Bone marrow (tissue), 2 donors: ENCODE results near the gene CT45A5.
"Not testable (repeated sequence)": the region's sequence is repeated elsewhere in the genome, so short reads cannot be mapped to it uniquely, and the experiment has no call there.

Experiments used
- DNase-seq, 2 donors: peaks; one replicate each; lab custom pipeline; 2025; lab: John Stamatoyannopoulos, UW

Gene CT45A5, protein sequence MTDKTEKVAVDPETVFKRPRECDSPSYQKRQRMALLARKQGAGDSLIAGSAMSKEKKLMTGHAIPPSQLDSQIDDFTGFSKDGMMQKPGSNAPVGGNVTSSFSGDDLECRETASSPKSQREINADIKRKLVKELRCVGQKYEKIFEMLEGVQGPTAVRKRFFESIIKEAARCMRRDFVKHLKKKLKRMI

DNA sequence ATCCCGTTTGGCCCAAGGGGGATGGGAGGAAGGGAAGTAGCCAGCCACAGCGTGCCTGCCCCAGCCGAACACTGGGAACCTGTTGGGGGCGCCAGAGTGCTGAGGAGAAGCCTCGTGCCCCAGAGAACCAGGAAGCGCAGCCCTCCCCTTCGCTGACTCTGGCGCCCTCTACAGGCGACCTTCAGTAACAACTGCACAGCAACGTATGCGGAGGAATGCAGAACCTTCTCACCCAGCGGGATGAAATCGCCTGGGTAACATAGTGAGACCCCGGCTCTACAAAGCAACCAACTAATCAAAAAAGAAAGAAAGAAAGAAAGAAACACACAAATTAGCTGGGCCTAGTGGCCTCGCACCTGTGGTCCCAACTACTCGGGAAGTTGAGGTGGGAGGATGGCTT lies at the start of gene CT45A5:
TSS of gene CT45A5 (minus strand) at position 101 of the 400 bp plus-strand sequence. CDS start 3,774 bp downstream, outside the sequence.
- not testable (repeated sequence) for DNase-seq

DNA sequence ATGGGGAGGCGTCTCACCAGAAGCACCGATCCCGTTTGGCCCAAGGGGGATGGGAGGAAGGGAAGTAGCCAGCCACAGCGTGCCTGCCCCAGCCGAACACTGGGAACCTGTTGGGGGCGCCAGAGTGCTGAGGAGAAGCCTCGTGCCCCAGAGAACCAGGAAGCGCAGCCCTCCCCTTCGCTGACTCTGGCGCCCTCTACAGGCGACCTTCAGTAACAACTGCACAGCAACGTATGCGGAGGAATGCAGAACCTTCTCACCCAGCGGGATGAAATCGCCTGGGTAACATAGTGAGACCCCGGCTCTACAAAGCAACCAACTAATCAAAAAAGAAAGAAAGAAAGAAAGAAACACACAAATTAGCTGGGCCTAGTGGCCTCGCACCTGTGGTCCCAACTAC lies 34.6 kb upstream of the CT45A5 start, which contains the start of gene CT45A2:
TSS of gene CT45A2 (minus strand) at position 101 of the 400 bp plus-strand sequence. CDS start 3,747 bp downstream, outside the sequence.
- DNase-seq = not testable (repeated sequence)

DNA sequence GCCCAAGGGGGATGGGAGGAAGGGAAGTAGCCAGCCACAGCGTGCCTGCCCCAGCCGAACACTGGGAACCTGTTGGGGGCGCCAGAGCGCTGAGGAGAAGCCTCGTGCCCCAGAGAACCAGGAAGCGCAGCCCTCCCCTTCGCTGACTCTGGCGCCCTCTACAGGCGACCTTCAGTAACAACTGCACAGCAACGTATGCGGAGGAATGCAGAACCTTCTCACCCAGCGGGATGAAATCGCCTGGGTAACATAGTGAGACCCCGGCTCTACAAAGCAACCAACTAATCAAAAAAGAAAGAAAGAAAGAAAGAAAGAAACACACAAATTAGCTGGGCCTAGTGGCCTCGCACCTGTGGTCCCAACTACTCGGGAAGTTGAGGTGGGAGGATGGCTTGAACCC lies 17.4 kb upstream of the CT45A5 start, which contains the start of gene CT45A6:
TSS of gene CT45A6 (minus strand) at position 101 of the 400 bp plus-strand sequence. CDS start 3,794 bp downstream, outside the sequence.
- DNase-seq = not testable (repeated sequence)

DNA sequence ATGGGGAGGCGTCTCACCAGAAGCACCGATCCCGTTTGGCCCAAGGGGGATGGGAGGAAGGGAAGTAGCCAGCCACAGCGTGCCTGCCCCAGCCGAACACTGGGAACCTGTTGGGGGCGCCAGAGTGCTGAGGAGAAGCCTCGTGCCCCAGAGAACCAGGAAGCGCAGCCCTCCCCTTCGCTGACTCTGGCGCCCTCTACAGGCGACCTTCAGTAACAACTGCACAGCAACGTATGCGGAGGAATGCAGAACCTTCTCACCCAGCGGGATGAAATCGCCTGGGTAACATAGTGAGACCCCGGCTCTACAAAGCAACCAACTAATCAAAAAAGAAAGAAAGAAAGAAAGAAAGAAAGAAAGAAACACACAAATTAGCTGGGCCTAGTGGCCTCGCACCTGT lies 17.2 kb downstream of the CT45A5 start, which contains the start of gene CT45A3:
TSS of gene CT45A3 (minus strand) at position 101 of the 400 bp plus-strand sequence. CDS start 3,747 bp downstream, outside the sequence.
- DNase-seq = not testable (repeated sequence)

DNA sequence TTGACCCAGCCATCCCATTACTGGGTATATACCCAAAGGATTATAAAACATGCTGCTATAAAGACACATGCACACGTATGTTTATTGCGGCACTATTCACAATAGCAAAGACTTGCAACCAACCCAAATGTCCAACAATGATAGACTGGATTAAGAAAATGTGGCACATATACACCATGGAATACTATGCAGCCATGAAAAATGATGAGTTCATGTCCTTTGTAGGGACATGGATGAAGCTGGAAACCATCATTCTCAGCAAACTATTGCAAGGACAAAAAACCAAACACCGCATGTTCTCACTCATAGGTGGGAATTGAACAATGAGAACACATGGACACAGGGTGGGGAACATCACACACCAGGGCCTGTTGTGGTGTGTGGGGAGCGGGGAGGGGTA lies 40.6 kb downstream of the CT45A5 start:
- not testable (repeated sequence) for DNase-seq

DNA sequence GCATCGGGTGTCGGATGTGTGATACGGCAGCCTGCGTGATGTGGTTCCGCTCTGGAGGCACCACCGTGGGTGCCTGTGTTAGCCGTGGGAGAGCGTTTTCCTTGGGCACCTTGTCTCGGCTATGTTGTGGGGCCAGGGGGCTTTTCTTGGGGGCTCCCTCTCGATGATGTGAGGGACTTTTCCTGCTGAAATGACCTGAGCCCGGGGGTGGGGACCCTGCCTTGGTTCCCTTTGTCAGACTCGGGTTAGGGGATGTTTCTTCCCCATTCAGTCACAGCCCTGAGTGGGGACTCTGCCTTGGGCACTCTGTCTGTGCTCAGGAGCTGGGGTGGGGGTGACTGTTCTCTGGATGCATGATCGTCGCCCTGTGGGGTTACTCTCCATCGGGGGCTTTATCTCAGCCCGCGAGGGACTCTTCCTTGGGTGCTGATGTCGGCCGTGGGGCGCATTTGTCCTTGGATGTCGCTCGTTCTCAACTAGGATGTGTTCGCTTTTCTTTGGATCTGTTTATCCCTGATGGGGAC lies 44.0 kb downstream of the CT45A5 start:
- no peak for DNase-seq

DNA sequence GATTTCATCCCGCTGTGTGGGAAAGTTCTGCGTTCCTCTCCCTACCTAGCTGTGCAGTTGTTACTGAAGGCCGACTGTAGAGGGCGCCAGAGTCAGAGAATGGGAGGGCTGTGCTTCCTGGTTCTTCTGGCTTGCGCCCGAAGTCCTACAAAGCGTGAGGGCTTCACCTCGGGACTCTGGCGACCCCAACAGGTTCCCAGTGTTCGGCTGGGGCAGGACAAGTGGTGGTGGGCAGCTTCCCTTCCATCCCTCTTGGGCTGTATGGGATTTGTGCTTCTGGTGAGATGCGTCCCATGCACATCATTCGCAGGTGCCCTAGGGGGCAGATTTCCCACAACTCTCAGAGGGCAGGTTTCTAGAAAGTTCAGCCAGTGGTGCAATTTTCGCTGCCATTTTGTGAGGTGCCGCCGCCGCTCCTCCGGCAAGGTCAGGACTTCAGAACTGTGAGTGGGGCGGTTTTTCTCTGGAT lies 44.6 kb downstream of the CT45A5 start:
- no peak for DNase-seq

DNA sequence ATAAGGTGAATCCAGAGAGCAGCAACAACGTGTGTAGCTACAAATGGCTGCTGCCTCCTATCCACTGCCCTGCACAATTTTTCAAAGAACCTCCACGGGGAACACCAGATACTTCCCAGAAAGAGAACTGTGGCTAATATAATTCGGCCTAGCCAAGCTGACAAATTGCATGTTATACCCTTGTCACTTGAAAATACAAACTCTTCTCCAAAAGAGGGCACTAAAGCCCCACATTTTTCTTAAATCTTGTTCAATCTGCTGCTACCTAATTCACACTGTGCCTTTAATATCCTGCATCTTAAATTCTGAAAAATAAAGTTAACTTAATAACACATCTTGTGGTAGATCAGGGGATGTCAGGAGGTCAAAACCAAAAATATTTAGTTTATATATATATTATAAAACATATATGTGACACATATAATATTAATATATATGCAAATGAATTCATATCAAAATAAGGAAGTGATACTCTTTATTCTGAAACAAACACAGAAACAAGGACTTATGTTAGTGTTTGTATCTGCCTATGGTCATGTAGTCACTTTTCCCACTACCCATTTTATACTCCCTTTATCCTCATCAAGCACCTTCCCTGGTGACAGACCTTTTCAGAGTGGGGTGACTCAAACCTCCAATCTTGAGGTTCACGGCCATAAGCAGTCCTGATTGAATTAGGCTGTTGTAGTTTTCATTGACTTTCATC lies 47.8 kb downstream of the CT45A5 start:
- DNase-seq = no peak

DNA sequence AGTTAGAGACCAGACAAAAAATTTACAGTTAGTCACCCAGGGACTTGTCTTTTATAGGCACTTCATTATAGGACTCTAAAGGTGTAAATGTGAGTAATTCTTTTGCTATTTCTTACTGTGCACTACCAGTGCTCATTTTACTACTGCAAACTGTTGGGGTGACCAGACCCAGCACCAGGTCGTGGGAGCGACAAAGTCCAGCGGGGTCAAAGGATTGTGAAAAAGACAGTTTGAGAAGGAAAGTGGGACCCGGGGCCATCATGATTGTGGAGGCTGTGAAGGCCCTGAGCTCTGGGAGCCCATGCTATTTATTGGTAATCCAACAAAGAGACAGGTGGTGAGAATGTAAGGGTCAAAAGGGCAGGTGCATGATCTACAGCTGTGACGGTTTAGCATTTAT lies 50.6 kb downstream of the CT45A5 start:
- not testable (repeated sequence) for DNase-seq
